NCI-H446 (cell line): ENCODE measurements around the gene GIMAP2.

Experiments used
- DNase-seq, 2 experiments: peaks; one replicate each; lab custom pipeline; 2025; lab: John Stamatoyannopoulos, UW

The GIMAP2 gene

DNA sequence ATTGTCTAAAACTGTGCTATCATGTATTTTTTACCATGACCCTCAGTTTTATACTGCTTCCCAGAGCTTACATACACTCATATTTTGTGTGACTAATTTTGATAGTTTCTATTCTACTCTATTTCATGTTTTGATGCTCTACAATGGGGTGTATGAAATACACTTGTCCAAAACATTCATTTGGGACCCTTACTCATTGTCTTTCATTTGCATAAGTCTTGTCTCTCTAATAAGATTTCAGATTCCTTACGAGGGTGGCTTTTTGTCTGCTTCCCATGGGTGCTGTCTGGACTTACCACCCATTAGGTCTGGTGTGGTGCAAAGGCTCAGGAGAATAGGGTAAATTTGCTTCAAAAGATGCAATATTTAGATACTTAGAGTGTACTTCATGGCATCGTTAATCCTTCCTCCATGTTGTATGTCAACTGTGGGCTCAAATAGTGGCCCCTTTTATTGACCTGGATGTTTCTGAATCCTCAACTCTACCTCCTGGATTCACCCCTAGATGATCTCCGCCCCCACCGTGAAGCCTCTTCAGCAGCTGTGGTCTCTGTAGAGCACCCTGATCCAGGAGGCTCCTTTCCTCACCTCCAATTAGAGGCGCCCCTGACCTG lies 48.1 kb downstream of the GIMAP2 start:
- no peak for DNase-seq

DNA sequence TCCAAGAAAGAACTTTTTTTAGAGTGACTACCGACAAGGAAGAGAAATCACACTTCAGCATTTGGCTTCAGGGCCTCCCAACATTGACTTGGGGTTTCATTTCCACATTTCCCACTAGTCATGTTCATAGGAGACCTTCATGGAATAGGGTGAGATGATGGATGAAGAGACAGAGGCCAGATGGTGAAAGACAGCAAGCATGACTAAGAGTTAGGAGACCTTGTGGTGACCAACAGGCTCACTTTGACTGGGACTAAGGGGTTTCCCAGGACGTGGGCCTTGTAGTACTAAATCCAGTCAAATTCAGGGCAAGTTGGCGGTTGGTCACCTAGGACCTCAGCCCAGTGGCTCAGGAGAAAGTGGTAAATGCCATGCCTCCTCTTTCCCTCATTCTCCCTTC lies 48.7 kb downstream of the GIMAP2 start:
- no peak for DNase-seq

DNA sequence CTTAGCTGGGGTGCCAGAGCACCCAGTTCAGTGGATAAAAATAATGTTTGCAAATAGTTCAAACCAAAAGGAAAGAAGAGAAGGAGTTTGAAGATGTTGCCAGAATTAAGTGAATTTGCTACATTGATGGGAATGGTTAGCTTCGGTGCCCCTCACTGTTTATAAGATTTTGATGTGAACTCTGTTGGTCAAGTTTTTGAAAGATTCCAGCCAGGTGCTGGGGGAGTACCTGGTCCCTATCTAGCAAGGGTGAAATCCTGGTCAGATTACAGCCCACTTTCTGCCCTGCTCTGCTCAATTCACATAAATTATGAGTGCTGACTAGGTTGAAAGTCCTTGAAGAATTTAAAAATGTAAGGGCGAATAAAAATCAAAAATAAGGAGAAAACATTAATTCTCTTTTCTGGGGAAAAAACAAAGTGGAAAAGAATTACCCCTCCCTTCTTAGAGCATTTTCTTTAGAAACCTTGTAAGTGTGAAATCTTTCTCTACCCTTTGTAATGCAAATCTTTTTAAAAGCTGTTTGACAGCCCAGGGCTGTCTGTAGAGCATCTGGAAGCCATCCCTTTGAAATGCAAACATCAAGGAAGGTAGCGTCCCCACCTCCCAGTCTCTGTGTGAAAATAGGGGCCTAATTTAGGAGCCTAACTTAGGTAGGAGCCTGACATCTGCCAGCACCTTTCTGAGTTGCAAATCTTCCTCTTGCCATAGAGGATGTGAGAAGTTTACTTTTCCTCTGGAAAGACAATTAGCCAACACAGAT lies 50.3 kb downstream of the GIMAP2 start:
- DNase-seq, result no peak

DNA sequence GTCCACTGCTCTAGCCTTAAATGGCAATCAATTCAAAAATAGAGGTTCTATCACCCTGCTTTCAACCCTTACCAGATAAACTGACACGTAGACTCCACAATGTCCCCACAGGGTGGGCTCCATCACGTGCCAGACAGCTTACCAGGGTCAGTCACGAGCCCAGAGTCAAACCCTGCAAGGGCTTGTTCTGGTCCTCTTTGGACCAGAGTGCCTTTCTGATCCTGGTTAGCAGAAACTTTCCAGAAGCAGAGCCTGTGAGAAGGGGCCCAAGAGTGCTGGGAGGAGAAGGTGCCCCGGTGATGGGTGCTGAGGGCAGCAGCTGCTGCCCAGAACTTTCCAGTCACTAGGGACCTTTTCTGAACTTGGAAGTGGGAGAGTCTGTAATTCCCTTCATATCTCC lies 51.4 kb downstream of the GIMAP2 start:
- DNase-seq, result no peak

DNA sequence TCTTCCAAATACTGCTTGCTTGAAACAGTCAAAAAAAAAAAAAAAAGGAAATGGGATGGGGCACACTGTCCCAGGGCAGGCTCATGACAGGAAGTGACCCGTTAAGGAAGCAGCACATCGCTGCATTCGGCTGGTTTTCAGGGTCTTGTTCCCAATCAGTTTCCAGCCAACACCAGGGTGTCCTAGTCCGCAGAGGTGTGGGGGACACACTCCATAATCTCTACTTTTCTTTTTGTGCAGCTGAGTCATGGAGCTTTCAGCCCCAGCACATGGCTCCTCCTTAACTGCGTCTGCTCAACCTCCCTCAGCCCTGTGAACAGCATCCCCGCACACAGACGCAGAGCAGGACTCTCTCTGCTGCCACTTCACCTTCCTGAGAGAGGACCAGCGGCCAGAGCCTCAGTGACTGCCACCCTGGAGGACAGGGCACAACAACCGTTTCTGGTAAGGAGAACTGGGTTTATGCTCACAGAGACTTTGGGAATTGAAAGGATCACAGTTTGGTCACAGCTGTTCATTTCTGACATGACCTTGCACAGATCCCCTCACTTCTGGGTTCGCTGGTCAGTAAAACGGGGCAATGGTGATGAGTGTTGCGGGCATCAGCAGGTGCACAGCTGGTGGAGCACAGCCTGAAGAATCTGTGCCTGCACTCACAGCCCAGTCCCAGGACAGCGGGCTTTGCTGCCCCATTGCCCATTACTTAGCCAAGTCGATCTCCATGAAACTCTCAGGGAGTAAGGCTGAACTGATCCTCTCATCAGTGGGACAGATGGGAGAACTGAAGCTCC lies 52.0 kb downstream of the GIMAP2 start, which contains the start of gene GIMAP5:
Gene GIMAP5 (plus strand): TSS at position 154 of the 791 bp plus-strand sequence. CDS start 3,467 bp downstream, outside the sequence.
- no peak for DNase-seq

DNA sequence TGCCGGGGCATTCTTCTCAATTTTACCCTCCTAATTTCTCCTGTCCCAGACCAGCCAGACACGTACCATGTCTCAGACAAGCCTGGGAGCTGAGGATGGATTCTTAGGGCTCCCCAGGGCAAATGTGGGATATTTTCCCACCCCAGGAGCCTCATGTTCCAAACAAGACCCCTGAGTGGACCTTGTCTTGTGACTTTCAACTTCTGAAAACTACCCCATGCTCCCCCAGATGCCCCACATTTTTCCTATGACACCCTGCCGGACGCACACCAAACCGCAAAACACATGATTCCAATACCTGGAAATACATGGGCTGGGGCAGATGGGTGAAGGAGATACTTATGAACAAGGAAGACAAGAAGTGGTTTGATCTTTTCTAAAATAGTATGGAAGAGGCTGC lies 52.6 kb downstream of the GIMAP2 start:
- DNase-seq, result no peak

DNA sequence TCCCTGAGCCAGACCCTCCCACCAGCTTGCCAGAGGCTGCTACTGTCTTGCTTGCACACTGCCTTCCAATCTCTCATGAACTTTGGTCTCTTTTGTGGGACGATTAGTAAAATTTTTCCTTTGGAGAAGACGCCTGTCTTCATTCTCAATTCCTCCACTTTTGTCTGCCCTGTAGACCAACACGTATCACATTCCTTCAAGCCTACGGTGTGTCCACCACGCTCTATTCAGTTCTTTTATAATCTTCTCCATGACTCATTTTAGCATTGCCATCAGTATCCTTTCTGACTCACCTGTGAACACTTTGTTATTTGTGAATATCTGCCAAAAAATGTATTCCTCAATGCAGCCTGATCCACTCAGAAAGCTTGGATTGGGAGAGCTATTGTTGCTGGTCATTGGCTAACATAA lies 53.1 kb downstream of the GIMAP2 start:
- no peak for DNase-seq

DNA sequence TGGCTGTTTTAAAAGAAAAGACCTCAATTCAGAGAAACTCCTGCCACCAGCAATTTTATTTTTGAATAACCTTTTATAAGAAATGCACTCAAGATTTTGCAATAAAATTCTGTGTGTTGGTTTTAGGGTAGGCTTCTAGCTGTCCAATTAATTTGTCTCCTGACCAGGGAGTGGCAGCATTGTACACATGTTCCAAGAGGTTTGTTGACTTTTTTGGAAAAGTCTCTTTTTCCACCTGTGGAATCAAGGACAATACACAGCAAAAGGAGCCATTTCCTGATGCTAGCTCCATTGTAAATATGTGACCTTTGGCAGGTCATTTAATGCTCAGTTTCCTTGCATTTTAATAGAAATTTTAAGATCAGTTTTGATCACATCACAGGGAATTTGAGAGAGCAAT lies 53.5 kb downstream of the GIMAP2 start:
- DNase-seq, result no peak

DNA sequence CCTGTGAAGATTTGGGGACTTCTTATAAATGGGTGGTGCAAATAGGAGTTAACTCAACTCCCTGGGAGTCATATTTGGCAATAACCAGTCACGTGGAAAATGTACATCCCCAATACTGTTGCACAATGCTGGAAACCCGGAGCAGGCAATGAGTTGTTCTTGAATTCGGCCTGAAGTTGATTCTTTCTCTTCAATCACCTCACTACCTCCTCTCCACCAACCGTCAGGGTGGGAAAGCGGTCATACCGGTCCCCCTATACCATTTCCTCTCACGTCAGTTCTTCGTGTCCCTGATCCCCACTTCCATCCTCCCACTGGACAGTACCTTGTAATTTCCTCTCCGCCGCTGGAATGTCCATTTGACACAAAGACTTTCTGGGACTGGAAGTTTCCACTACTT lies 54.5 kb downstream of the GIMAP2 start:
- DNase-seq, result no peak

DNA sequence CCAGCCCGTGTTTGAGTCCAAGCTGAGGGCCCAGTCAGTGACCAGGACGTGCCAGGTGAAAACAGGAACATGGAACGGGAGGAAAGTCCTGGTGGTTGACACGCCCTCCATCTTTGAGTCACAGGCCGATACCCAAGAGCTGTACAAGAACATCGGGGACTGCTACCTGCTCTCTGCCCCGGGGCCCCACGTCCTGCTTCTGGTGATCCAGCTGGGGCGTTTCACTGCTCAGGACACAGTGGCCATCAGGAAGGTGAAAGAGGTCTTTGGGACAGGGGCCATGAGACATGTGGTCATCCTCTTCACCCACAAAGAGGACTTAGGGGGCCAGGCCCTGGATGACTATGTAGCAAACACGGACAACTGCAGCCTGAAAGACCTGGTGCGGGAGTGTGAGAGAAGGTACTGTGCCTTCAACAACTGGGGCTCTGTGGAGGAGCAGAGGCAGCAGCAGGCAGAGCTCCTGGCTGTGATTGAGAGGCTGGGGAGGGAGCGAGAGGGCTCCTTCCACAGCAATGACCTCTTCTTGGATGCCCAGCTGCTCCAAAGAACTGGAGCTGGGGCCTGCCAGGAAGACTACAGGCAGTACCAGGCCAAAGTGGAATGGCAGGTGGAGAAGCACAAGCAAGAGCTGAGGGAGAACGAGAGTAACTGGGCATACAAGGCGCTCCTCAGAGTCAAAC lies 56.9 kb downstream of the GIMAP2 start:
- no peak for DNase-seq
